Measurements from ENCODE around the gene RAB22A.

The RAB22A gene

GRCh38 chr20:58309591-58310290, at the start of gene RAB22A:
RAB22A (plus strand) TSS chr20:58309715; CDS start chr20:58309977, 262 bp downstream.
- peak; percentile 54 for DNase-seq

- DNase-seq, result no peak
These were observed 49.5 kb upstream of the RAB22A start for GRCh38 chr20:58260006-58260405.

GRCh38 chr20:58261660-58262059, 47.9 kb upstream of the RAB22A start:
- DNase-seq, result no peak

GRCh38 chr20:58264271-58264670, 45.2 kb upstream of the RAB22A start:
- no peak for DNase-seq

- no peak for DNase-seq
These were observed 41.9 kb upstream of the RAB22A start for GRCh38 chr20:58267389-58268215.

GRCh38 chr20:58268421-58268821, 41.1 kb upstream of the RAB22A start:
- no peak for DNase-seq

- DNase-seq, result no peak
These were observed 40.4 kb upstream of the RAB22A start for GRCh38 chr20:58268936-58269619.

GRCh38 chr20:58271606-58272351, 37.7 kb upstream of the RAB22A start:
- no peak for DNase-seq

- no peak for DNase-seq
These were observed 35.1 kb upstream of the RAB22A start for GRCh38 chr20:58274384-58274783.

- no peak for DNase-seq
These were observed 32.4 kb upstream of the RAB22A start for GRCh38 chr20:58277107-58277506.

GRCh38 chr20:58277578-58278472, 31.7 kb upstream of the RAB22A start:
- no peak for DNase-seq

GRCh38 chr20:58286729-58287128, 22.8 kb upstream of the RAB22A start:
- no peak for DNase-seq

GRCh38 chr20:58287638-58288037, 21.9 kb upstream of the RAB22A start:
- no peak for DNase-seq

- DNase-seq, result no peak
These were observed 20.4 kb upstream of the RAB22A start for GRCh38 chr20:58289143-58289542.

GRCh38 chr20:58293453-58293852, 16.1 kb upstream of the RAB22A start:
- no peak for DNase-seq

GRCh38 chr20:58294497-58295455, 14.7 kb upstream of the RAB22A start:
- DNase-seq, result no peak

GRCh38 chr20:58296051-58296837, 13.3 kb upstream of the RAB22A start:
- no peak for DNase-seq

- no peak for DNase-seq
These were observed 12.1 kb upstream of the RAB22A start for GRCh38 chr20:58297394-58297793.

GRCh38 chr20:58300321-58300720, 9.2 kb upstream of the RAB22A start:
- no peak for DNase-seq

- no peak for DNase-seq
These were observed 6.0 kb upstream of the RAB22A start for GRCh38 chr20:58303547-58303946.
